Colonic mucosa (tissue), 4 donors: ENCODE data around the gene ADAMTS13. TPM values are rescaled to one million over a fixed set of nuclear protein-coding genes. Genes with fewer than 3 reads are reported as not detected.

Source experiments
- DNase-seq: peaks from one replicate; pipeline ENCODE4 v3.0.0-alpha.2; 2020
- H3K27ac ChIP-seq: fragments of 200-600 bp; one replicate; pipeline ENCODE4 v1.8.0; 2021
- H3K27me3 ChIP-seq: fragments of 200-600 bp; one replicate; pipeline ENCODE4 v1.8.0; 2021
- H3K36me3 ChIP-seq: fragments of 200-600 bp; one replicate; pipeline ENCODE4 v1.8.0; 2021
- H3K4me1 ChIP-seq: fragments of 200-600 bp; one replicate; pipeline ENCODE4 v1.8.0; 2021; ENCODE audit warnings: mild to moderate bottlenecking
- H3K4me3 ChIP-seq: fragments of 200-600 bp; one replicate; pipeline ENCODE4 v1.8.0; 2021
- H3K9ac ChIP-seq, 2 donors: one replicate each; pipeline ENCODE4 v1.7.0; 2013; ENCODE audit warnings: control low read depth in 2 of 2, low read depth in 2 of 2, low read length in 2 of 2
- H3K9me3 ChIP-seq: fragments of 200-600 bp; one replicate; pipeline ENCODE4 v1.8.0; 2021
- CTCF ChIP-seq: fragments of 200-600 bp; IDR thresholded peaks from one replicate; pipeline ENCODE4 v1.8.0; 2022; ENCODE audit warnings: antibody characterized with exemption, mild to moderate bottlenecking
- intact Hi-C: fragments of 100-400 bp; cut with DNase I; formaldehyde crosslinking; loops from one replicate; pipeline ENCODE4 v1.14.1; 2022
- total RNA-seq, 2 donors: library from RNA; stranded (reverse); fragmentation: NEBNext Ultra II Directional in 1 of 2; extraction: Animal tissue kit (Norgen Biotek cat#: 25700) in 1 of 2; gene quantifications; one replicate each; pipeline ENCODE4 v1.2.1, GENCODE V29; 2021
- donor health status: healthy.
- donor health status: DM: no; HTN: no; CAD: no.
- donor health status: DM: no; HTN: no; CAD: no.

Gene ADAMTS13
- total RNA-seq, 2 donors from 2014 or later = 4.2 TPM

GRCh38 chr9:133505186-133505830 is 83.1 kb downstream of the ADAMTS13 start:
- no peaks in the 10 kb centered on the region for H3K9me3 ChIP-seq
- no peak for DNase-seq
- H3K9ac ChIP-seq = no peak overlapping the region
- no peaks in the 10 kb centered on the region for H3K36me3 ChIP-seq
- peaks cover 10% of the 10 kb centered on the region for H3K4me1 ChIP-seq
- intact Hi-C loops = no loop called here
- H3K27me3 ChIP-seq = no peaks in the 10 kb centered on the region
- H3K4me3 ChIP-seq = no peak overlapping the region
- no peak overlapping the region for H3K27ac ChIP-seq
- TF ChIP-seq CTCF = no peak

GRCh38 chr9:133505901-133506652 is 83.9 kb downstream of the ADAMTS13 start:
- H3K9me3 ChIP-seq = no peaks in the 10 kb centered on the region
- H3K9ac ChIP-seq = no peak overlapping the region
- no peak overlapping the region for H3K27ac ChIP-seq
- H3K4me1 ChIP-seq = peaks cover 10% of the 10 kb centered on the region
- H3K4me3 ChIP-seq = no peak overlapping the region
- TF ChIP-seq CTCF = no peak
- no peaks in the 10 kb centered on the region for H3K36me3 ChIP-seq
- H3K27me3 ChIP-seq = no peaks in the 10 kb centered on the region
- DNase-seq = no peak
- intact Hi-C loops = no loop called here

GRCh38 chr9:133506653-133507038 is 84.5 kb downstream of the ADAMTS13 start:
- no peak overlapping the region for H3K4me3 ChIP-seq
- no peak overlapping the region for H3K27ac ChIP-seq
- H3K9ac ChIP-seq = no peak overlapping the region
- peaks cover 10% of the 10 kb centered on the region for H3K4me1 ChIP-seq
- DNase-seq = no peak
- intact Hi-C loops = no loop called here
- no peaks in the 10 kb centered on the region for H3K27me3 ChIP-seq
- no peaks in the 10 kb centered on the region for H3K36me3 ChIP-seq
- H3K9me3 ChIP-seq = no peaks in the 10 kb centered on the region
- TF ChIP-seq CTCF = no peak

GRCh38 chr9:133507246-133507965 is 85.2 kb downstream of the ADAMTS13 start:
- no peak for DNase-seq
- H3K27ac ChIP-seq = no peak overlapping the region
- no peak overlapping the region for H3K4me3 ChIP-seq
- no peaks in the 10 kb centered on the region for H3K27me3 ChIP-seq
- H3K9me3 ChIP-seq = no peaks in the 10 kb centered on the region
- TF ChIP-seq CTCF = no peak
- no peak overlapping the region for H3K9ac ChIP-seq
- intact Hi-C loops = no loop called here
- H3K36me3 ChIP-seq = no peaks in the 10 kb centered on the region
- H3K4me1 ChIP-seq = peaks cover 10% of the 10 kb centered on the region

GRCh38 chr9:133508046-133508445 is 85.9 kb downstream of the ADAMTS13 start:
- no peak overlapping the region for H3K4me3 ChIP-seq
- no peak for DNase-seq
- intact Hi-C loops = no loop called here

More at GRCh38 chr9:133508046-133508445, 85.9 kb downstream of the ADAMTS13 start:
- no peak for TF ChIP-seq CTCF
- H3K27ac ChIP-seq = no peak overlapping the region
- H3K9ac ChIP-seq = no peak overlapping the region
- peaks cover 10% of the 10 kb centered on the region for H3K4me1 ChIP-seq
- H3K9me3 ChIP-seq = no peaks in the 10 kb centered on the region
- no peaks in the 10 kb centered on the region for H3K27me3 ChIP-seq
- no peaks in the 10 kb centered on the region for H3K36me3 ChIP-seq

Other genes with a start within 250 kb of the ADAMTS13 start
- not detected for gene OBP2B, start 213.1 kb upstream of the ADAMTS13 start, total RNA-seq
- gene ABO, start 147.2 kb upstream of the ADAMTS13 start, total RNA-seq = 10 to 100 TPM; 58.0 to 77.7 TPM
- 10 to 100 TPM; 16.0 to 41.2 TPM for gene SURF6, start 86.2 kb upstream of the ADAMTS13 start, total RNA-seq
- gene MED22, start 74.2 kb upstream of the ADAMTS13 start, total RNA-seq = 10 to 100 TPM; 16.5 to 21.3 TPM
- 1,000 to 10,000 TPM; 1,628 to 2,136 TPM for gene RPL7A, start 74.1 kb upstream of the ADAMTS13 start, total RNA-seq
- 10 to 100 TPM; 63.3 to 66.7 TPM for gene SURF1, start 65.9 kb upstream of the ADAMTS13 start, total RNA-seq
- gene SURF2, start 65.8 kb upstream of the ADAMTS13 start, total RNA-seq = 10 to 100 TPM in 1 of 2 donors, 1 to 10 TPM in 1; 9.4 to 18.7 TPM
- 100 to 1,000 TPM; 176 to 267 TPM for gene SURF4, start 46.3 kb upstream of the ADAMTS13 start, total RNA-seq
- under 1 TPM in 1 of 2 donors, not detected in 1; 0.45 TPM for gene STKLD1, start 46.0 kb upstream of the ADAMTS13 start, total RNA-seq
- gene REXO4, start 4.4 kb upstream of the ADAMTS13 start, total RNA-seq = 10 to 100 TPM; 17.3 to 38.6 TPM
- gene CACFD1, start 37.6 kb downstream of the ADAMTS13 start, total RNA-seq = 10 to 100 TPM; 56.8 to 60.7 TPM
- 1 to 10 TPM; 2.4 to 2.8 TPM for gene SLC2A6, start 56.7 kb downstream of the ADAMTS13 start, total RNA-seq
- not detected for gene MYMK, start 102.6 kb downstream of the ADAMTS13 start, total RNA-seq
- under 1 TPM; 0.24 to 0.74 TPM for gene ADAMTSL2, start 112.3 kb downstream of the ADAMTS13 start, total RNA-seq
- 1 to 10 TPM in 1 of 2 donors, not detected in 1; 1.2 TPM for gene FAM163B, start 187.0 kb downstream of the ADAMTS13 start, total RNA-seq
- gene DBH, start 214.0 kb downstream of the ADAMTS13 start, total RNA-seq = not detected